Cerebellar nuclear complex (tissue), 1 donor: ENCODE results near the gene S100A2.
"Not testable (repeated sequence)": the region's sequence is repeated elsewhere in the genome, so short reads cannot be mapped to it uniquely, and the experiment has no call there.

Experiments used
- DNase-seq, 2 experiments: peaks; one replicate each; lab custom pipeline; 2025; lab: John Stamatoyannopoulos, UW

S100A2 gene

DNA sequence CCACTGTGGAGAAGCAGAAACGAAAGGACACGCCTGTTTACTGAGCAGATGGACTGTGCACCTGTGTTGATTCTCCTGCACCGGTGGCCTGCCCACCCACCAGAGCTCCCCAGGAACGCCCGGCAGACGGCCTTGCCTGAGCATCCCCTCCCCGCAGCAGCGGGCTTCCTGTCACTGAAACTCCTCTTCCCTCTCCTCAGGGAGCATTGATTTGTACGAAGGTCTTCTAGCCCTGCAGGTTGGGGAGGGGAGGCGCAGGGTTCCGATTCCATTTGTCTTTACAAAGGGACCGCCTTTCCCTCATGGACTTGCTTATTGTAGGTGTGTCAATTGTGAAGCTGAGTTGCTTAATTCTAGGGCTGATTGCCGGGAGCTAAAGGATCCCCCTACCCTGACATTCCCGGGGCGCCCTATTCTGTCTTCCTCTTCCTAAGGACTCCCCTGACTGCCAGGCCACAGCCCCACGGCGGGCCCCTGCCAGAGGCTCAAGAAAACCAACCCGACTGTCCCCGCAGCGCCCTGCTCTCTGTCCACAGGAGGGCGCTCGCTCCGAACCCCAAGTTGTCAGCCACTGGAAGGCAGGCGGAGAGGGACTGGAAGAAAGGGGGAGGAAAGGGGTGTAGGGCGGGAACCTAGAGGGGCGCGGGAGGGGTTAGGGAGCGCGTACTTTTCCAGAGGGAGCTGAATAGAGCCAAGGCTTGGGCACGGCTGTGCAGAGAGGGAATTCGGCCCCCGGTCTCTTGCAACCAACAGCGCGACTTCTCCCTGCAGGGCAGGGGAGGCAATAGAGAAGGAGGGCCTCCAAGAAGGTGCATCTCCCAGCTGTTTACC, 32.7 kb downstream of the S100A2 start:
- peak; percentile 33 to 81 for DNase-seq

DNA sequence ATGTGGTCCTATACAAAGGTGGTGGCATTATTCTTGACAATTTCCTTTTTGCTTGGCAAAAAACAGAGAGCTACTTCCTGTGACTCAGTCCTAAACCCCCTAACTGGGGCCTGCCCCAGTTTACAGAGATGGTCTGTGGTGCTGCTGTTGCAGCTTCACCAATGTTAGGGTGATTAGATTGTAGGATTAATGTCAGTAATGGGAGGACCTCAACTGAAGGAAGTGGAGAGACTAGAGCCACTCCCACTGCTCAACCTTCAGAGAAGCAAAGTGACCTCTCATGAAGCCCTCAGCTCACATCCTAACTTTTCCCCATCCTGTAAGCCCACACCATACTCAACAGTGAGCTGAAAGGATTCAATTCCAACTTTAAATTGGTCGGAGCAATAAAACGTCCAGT, 33.5 kb downstream of the S100A2 start:
- no peak for DNase-seq

DNA sequence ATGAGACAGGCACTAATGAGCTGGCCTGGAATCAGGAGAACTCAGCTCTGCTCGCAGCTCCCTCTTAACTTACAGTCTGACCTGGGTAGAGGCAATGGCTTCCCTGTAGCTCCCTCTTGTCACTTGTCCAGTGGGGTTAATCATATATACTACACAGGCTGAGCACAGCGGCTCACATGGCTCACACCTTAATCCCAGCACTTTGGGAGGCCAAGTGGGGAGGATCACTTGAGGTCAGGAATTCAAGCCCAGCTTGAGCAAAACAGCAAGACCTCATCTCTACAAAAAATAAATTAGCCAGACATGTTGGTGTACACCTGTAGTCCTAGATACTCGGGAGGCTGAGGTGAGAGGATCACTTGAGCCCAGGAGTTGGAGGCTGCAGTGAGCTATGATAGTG, 34.0 kb downstream of the S100A2 start:
- DNase-seq: no peak

DNA sequence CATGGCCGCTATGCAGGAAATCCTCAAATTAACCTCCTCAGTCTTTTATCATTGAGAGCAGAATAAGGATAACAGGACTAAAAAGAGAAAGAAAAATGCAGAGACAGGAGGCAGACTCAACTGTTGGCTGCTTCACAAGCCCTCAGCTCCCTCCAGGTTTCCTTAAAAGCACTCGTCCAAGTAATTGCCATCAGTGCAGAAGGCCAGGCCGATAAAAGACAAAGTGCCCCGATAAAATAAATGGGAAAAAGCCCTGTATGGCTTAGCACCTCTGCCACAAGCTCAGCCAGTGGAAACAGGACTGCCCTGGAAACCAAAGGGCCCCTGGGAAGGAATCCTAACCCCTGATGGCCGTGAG, 38.0 kb downstream of the S100A2 start:
- DNase-seq: no peak

DNA sequence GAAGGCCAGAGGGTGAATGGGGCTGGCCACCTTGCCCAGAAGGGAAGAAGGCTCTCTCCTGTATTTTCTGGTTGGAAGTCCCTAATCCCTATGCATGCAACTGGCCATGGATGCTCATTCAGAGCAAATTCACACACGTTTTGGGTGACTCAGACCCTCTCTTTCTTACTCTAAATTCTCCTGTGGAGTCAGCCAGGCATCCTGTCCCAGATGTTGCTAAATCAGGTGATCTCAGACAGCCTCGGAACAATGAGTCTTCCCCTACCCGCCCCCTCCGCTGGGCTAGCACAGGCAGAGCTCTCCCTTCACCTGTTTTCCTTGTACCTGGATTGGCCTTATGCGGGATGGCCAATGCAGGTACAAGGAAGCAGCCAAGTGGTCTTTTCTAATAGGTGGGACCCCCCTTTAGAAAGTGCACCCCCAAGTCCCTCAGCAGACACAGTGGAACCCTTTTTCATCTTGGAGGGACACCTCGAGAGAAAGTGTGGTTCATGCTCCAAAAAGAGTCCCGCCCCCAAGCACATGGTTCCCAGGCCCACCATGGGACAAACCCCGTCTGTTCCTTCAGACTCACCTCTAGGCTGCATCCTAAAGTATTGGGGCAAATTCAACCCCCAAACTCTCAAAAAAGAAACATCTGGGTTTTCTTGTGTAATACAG, 38.5 kb downstream of the S100A2 start:
- no peak for DNase-seq

DNA sequence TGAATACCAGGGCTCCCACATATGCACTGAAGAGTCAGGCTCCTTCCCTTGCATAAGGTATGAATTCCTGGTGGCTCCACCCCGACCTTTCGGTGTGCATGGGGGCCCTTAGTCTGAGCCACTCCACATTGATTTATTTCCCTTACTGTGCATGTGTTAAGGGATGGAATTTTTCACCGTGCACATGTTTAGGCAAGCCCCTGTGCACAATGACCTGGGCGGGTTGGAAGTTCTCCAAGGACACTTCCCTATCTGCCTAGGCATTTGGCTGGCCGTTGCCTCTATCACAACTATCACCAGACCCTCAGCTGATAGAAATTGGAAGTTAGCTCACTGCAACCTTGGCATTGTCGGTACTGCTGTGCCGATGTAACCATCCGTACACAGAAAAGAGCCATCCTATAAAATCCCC, 39.5 kb downstream of the S100A2 start:
- no peak for DNase-seq

DNA sequence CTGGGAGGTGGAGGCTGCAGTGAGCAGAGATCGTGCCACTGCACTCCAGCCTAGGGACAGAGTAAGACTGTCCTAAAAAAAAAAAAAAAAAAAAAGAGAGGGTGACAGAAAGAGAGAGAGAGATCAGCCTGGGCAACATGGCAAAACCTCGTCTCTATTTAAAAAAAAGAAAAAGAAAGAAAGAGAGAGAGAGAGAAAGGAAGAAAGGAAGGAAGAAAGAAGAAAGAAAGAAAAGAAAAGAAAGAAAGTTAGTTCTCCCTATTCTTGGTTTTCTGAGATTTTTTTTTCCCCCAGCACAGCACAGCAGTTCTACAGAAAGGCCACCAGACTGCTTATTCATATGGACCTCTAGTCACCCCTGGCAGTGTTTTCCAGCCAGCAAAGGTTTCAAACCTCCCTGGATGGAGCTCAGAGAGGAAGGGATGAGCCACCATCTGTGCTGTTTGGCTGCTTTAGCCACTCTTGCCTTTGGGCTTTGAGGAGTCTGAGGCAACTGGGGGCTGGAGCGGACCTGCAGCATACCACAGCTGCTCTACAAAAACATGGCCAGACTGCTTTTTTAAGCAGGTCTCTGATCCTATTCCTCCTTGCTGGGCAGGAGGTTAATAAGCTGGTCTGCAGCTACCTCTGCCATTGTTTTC, 40.4 kb downstream of the S100A2 start:
- peak; percentile 23 to 59 for DNase-seq

DNA sequence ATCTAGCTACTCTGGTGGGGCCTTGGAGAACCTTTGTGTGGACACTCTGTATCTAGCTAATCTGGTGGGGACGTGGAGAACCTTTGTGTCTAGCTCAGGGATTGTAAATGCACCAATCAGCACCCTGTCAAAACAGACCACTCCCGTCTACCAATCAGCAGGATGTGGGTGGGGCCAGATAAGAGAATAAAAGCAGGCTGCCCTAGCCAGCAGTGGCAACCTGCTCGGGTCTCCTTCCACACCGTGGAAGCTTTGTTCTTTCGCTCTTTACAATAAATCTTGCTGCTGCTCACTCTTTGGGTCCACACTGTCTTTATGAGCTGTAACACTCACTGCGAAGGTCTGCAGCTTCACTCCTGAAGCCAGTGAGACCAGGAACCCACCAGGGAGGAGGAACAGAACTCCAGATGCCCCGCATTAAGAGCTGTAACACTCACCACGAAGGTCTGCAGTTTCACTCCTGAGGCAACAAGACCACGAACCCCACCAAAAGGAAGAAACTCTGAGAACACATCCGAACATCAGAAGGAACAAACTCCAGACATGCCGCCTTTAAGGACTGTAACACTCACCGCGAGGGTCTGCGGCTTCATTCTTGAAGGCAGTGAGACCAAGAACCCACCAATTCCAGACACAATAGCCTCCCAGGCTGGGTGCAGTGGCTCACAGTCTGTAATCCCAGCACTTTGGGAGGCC, 43.1 kb downstream of the S100A2 start:
- not testable (repeated sequence) for DNase-seq

DNA sequence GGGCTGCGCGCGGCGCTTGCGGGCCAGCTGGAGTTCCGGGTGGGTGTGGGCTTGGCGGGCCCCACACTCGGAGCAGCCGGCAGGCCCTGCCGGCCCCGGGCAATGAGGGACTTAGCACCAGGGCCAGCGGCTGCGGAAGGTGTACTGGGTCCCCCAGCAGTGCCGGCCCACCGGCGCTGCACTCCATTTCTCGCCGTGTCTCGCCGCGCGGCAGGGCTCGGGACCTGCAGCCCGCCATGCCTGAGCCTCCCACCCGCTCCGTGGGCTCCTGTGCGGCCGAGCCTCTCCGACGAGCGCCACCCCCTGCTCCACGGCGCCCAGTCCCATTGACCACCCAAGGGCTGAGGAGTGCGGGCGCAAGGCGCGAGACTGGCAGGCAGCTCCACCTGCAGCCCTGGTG, 43.8 kb downstream of the S100A2 start:
- DNase-seq: not testable (repeated sequence)

DNA sequence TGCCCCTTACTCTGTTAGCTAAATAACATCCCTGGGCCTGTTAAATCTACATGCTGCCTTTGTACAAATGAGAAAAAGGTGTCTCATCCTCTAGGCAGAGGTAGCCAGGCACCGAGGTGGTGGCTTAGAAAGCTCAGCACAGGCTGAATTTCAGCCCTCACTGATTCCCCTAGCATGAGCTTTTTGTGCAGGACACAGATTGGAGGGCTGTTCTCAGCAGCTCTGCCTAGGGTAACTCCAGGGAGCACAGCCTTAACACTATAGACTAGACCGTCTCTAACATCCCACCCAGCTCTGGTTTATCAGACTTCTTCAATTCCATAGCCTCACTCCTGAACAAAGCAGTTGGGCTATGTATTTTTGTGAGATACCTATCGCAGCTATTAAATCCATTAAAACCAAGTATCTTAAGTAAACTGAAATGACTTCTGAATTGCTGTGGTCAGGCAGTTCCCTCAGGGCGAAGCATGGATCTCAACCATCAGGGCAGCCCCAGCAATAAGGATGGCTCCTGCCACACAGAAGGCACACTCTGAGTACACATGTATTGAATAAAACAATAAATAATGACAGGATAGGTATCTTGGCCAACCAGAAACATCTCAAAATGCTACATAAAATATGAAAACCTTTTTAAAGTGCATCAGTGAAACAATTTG, 44.7 kb downstream of the S100A2 start:
- no peak for DNase-seq

DNA sequence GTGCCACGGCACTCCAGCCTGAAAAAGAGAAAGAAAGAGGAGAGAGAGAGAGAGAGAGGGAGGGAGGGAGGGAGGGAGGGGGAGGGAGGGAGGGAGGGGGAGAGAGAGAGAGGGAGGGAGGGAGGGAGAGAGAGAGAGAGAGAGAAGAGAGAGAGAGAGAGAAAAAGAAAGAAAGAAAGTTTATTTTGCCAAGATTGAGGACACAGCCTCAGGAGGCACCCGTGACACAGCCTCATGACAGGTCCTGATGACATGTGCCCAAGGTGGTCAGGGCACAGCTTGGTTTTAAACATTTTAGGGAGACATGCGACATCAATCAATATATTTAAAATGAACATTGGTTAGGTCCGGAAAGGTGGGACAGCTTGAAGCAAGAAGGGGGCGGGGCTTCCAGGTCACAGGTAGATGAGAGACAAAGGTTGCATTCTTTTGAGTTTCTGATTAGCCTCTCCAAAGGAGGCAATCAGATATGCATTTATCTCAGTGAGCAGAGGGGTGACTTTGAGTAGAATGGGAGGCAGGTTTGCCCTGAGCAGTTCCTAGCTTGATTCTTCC, 45.4 kb downstream of the S100A2 start:
- not testable (repeated sequence) for DNase-seq

DNA sequence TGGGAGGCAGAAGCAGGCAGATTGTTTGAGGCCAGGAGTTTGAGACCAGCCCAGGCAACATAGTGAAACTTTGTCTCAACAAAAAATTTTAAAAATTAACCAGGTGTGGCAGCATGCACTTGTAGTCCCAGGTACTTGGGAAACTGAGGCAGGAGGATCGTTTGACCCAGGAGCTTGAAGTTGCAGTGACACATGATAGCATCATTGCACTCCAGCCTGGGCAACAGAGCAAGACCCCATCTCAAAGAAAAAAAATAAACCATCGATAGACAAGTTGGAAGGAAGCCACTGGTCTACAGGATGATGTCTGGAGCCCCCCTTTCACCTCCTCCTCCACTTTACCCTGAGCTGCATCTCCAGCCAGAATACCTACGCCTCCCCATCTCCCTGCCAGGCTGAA, 46.4 kb downstream of the S100A2 start:
- DNase-seq: no peak

DNA sequence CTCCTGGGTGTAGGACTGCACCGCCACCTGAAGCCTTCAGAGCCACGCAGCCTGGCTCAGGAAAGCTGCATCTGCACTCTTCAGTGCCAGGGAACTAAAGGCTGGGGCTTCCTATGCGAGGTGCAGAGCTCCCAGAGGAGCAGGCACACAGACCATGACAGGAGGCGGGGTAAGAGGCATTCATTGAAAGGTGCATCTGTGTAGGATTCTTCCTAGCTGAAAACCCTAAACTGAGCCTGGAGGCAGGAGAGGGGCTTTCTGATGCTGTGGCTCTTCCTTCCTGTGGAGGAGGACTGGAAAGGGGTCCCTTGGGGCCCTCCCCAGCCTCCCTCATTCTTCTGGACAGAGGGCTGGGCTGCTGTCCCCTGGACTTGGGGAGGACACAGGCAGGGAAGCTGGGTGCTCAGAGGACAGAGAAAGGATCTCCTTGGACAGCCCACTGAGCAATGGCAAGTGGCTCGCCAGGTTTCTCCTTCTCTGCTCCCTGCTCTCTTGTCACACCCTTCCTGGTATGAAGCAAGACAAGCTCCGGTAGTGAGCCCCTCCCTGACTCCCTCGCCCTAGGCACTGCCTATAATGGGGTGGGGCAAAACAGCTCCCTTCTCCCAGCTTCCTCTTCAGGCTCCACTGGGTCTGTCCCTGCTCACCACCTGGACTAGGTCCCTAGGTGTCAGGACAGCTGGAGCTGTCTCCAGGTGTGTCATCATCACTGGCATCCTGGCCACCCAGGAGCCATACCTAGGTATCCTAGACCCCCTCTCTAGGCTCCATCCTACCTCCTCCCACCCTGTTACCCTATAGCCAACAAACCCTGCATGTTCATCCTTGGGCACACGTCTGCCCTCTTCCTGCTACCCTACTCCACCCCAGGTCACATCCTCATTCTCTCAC, 49.9 kb downstream of the S100A2 start:
- no peak for DNase-seq

DNA sequence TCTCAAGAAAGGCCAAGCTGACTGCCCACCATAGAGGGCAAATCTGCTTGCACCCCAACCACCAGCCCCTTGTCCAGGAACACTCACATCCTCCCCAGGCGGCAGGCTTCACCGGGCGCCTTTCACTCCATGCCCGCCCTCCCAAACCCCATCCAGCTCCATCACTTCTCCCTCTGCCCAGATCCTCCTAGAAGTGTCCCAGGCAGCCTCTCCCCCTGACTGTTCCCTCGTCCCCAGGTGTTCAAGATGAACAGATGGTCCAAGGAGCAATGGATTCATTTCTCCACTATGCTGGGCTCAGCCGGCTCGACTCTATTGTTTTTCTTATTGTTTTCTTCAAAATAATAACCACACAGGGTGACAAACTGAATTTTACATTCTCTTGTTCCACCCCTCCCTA, 52.0 kb downstream of the S100A2 start:
- DNase-seq: no peak

DNA sequence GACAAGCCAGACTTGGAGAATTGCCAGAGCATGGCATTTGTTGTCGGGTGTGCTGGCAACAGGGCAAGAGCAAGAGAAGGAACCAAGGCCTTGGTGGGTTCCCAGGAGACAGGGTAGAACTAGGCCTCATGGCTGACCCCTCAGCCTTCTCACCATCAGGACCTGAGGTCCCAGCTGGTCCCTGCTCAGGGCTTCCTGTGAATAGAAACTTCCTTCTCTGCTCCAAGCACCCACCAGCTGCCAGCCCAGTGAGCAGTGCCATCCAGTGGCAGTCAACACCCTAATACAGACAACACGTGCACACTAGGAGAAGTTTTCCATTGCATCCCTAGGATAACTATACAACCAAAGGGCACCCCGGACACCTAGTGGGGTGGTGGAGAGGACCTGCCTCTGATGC, 52.6 kb downstream of the S100A2 start:
- no peak for DNase-seq
